K562 (cell line): ENCODE data around the gene UBE2J2. TPM values are rescaled to one million over a fixed set of nuclear protein-coding genes. Genes with fewer than 3 reads are reported as not detected.
A peak's percentile ranks its signal among the peaks of the same experiment; 100 is the strongest.

ENCODE experiments used
- BCOR ChIP-seq: fragments of 450-650 bp; IDR thresholded peaks from 2 replicates; pipeline ENCODE4 v1.6.1; 2016
- CEBPB ChIP-seq: fragments of 450-650 bp; IDR thresholded peaks from 2 replicates; pipeline ENCODE4 v1.6.1; 2016; ENCODE audit warnings: missing genetic modification characterization, missing compliant biosample characterization
- HDAC1 ChIP-seq, 2 experiments: fragments of 450-650 bp; IDR thresholded peaks; 2 replicates each; pipeline ENCODE4 v1.6.1; 2016 to 2017; ENCODE audit warnings: inconsistent platforms in 1 of 2, mild to moderate bottlenecking in 1 of 2, moderate library complexity in 1 of 2
- HMGN3 ChIP-seq: IDR thresholded peaks from 2 replicates; pipeline ENCODE4 v1.6.1; 2011; ENCODE audit warnings: borderline replicate concordance, low read depth, mild to moderate bottlenecking, mixed read lengths, low read length; ENCODE audit not compliant: insufficient read length; ENCODE audit errors: extremely low read depth
- NRF1 ChIP-seq, 2 experiments: fragments of 450-650 bp; IDR thresholded peaks in 1 of 2; conservative IDR thresholded peaks in 1 of 2; 2 replicates each; pipeline ENCODE4 v1.6.1; 2014; ENCODE audit warnings: mild to moderate bottlenecking in 2 of 2
- PHF21A ChIP-seq: fragments of 450-650 bp; IDR thresholded peaks from 2 replicates; pipeline ENCODE4 v1.6.1; 2017; ENCODE audit warnings: low read depth, borderline replicate concordance
- RBM25 ChIP-seq: fragments of 200-400 bp; formaldehyde crosslinking; IDR thresholded peaks from 2 replicates; pipeline ENCODE4 v1.6.1; 2018; ENCODE audit warnings: low read length, low read depth, moderate library complexity; ENCODE audit not compliant: severe bottlenecking
- RCOR1 ChIP-seq, 2 experiments: IDR thresholded peaks; 2 replicates each; pipeline ENCODE4 v1.6.1; 2012; ENCODE audit warnings: low read depth in 2 of 2, low read length in 2 of 2, borderline replicate concordance in 1 of 2, improper control_type of control experiment in 1 of 2
- RFX5 ChIP-seq: IDR thresholded peaks from 2 replicates; pipeline ENCODE4 v1.6.1; 2011; ENCODE audit warnings: low read depth, mild to moderate bottlenecking, improper control_type of control experiment, low read length
- TAF1 ChIP-seq: IDR thresholded peaks from 2 replicates; pipeline ENCODE4 v1.6.1; 2011; ENCODE audit warnings: mild to moderate bottlenecking, low read length, moderate library complexity; ENCODE audit not compliant: insufficient read depth, control insufficient read depth, severe bottlenecking; ENCODE audit errors: extremely low read depth
- TSC22D4 ChIP-seq: fragments of 450-650 bp; IDR thresholded peaks from 2 replicates; pipeline ENCODE4 v1.6.1; 2016; ENCODE audit warnings: missing genetic modification characterization, missing biosample characterization, control low read depth
- WHSC1 ChIP-seq: IDR thresholded peaks from one replicate; pipeline ENCODE4 v1.6.1; 2012; ENCODE audit warnings: low read length, control low read depth, inconsistent platforms
- ZNF165 ChIP-seq: fragments of 250-450 bp; sonication (Bioruptor Pico); IDR thresholded peaks from 2 replicates; pipeline ENCODE4 v1.4.0; 2020; ENCODE audit warnings: borderline replicate concordance
- polyA plus RNA-seq, 8 experiments: library from polyadenylated mRNA; depleted of rRNA in 4 of 8; stranded (reverse) in 5 of 8; unstranded in 3 of 8; fragments of >200 nt; fragmentation: Nextera tagmentation in 2 of 8; fragmentation: Illumina TruSeq in 1 of 8; extraction: Ambion mirVana in 2 of 8; extraction: Trizol in 1 of 8; gene quantifications; 2 replicates each; pipeline versions ENCODE4 v1.2.1 to v1.2.3, GENCODE V29; 2011 to 2014; ENCODE audit warnings: inconsistent platforms in 1 of 8, missing spikeins in 1 of 8
- total RNA-seq, 7 experiments: library from RNA; depleted of rRNA in 6 of 7; stranded (reverse); fragments of >200 nt in 6 of 7; fragmentation: Illumina TruSeq in 2 of 7; extraction: Trizol in 2 of 7; gene quantifications; 2 replicates each; pipeline versions ENCODE4 v1.2.1 to v1.2.3, GENCODE V29; 2011 to 2021; ENCODE audit warnings: low replicate concordance in 1 of 7
- TF ChIP-seq, protein P1 (sequence below), 2 experiments: fragments of 450-650 bp; IDR thresholded peaks; 2 replicates each; pipeline ENCODE4 v1.6.1; 2016
- TF ChIP-seq, protein P2 (sequence below): sonication (generic); formaldehyde crosslinking; IDR thresholded peaks from 2 replicates; pipeline ENCODE4 v1.8.1; 2023; ENCODE audit warnings: mild to moderate bottlenecking, missing genetic modification reagents
- TF ChIP-seq, protein P3 (sequence below), 2 experiments: IDR thresholded peaks; 2 replicates each; pipeline ENCODE4 v1.6.1; 2011; ENCODE audit warnings: borderline replicate concordance in 1 of 2, control low read depth in 1 of 2, low read depth in 1 of 2, low read length in 1 of 2, mild to moderate bottlenecking in 1 of 2, mixed read lengths in 1 of 2, moderate library complexity in 1 of 2; ENCODE audit not compliant: insufficient read depth in 1 of 2, insufficient read length in 1 of 2, poor library complexity in 1 of 2, severe bottlenecking in 1 of 2; ENCODE audit errors: extremely low read depth in 1 of 2
- TF ChIP-seq, protein P4 (sequence below): fragments of 250-450 bp; sonication (Bioruptor Pico); IDR thresholded peaks from 2 replicates; pipeline ENCODE4 v1.8.0; 2022; ENCODE audit warnings: inconsistent platforms
- TF ChIP-seq, protein P5 (sequence below): fragments of 450-650 bp; IDR thresholded peaks from 2 replicates; pipeline ENCODE4 v1.6.1; 2016; ENCODE audit warnings: antibody characterized with exemption

UBE2J2 gene
- total and polyA plus RNA-seq, 9 of the 15 experiments (the other 6 are each of a cell fraction or from before 2014, with no cell fraction given), result 0.93 to 112 (median 75.5) TPM

DNA sequence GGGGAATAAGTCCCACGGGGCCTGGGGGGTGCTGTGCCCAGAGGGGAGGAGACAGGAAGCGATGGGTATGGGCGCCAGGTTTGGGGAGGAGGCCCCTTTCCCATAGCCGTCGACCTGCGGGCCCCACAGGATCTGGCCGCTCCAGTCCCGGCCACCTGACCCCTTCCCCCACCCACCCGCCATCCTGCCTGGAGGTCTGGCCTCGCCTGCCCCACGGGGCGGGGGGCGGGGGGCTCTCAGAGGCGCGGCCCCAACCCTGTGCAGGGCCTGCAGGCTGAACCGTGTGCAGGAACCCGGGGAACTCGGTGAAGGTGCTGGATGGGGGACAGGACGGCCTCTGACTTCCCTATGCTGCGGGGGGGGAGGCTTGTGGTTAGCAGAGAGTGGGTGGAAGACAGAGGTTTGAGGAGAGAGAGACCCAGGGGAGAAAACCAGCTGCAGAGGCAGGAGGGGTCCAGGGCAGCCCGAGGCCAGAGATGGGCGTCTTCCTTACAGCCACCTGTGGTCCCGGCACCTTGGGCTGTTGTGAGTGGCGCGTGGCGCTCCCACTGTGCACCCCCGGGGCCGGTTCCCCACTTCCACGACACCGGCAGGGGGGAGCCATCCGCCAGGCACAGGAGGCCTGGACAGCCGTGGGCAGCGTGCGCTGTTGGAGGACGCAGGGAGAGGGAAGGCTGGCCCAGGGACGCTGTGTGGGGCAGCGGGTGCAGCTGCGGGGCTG, 64.8 kb downstream of the UBE2J2 start (continued):
- TF ChIP-seq ZNF165 (CRISPR knock-in tag), result no peak
- no peak for TF ChIP-seq WHSC1
- peak in 1 of 2 experiments; percentile 51; a peak in 1 of 4 replicates for TF ChIP-seq HDAC1 (IDR thresholded peaks at IDR 0.05)
- peak in 1 of 2 experiments; percentile 83; a peak in 3 of 4 replicates for TF ChIP-seq RCOR1 (IDR thresholded peaks at IDR 0.05; ENCODE audit: borderline replicate concordance in 1 of 2, low read depth in 2 of 2, low read length in 2 of 2)
- TF ChIP-seq PHF21A, result 0 out of 2 replicates have a peak, but pooled peaks have one; percentile 22
- TF ChIP-seq, protein P1, sequence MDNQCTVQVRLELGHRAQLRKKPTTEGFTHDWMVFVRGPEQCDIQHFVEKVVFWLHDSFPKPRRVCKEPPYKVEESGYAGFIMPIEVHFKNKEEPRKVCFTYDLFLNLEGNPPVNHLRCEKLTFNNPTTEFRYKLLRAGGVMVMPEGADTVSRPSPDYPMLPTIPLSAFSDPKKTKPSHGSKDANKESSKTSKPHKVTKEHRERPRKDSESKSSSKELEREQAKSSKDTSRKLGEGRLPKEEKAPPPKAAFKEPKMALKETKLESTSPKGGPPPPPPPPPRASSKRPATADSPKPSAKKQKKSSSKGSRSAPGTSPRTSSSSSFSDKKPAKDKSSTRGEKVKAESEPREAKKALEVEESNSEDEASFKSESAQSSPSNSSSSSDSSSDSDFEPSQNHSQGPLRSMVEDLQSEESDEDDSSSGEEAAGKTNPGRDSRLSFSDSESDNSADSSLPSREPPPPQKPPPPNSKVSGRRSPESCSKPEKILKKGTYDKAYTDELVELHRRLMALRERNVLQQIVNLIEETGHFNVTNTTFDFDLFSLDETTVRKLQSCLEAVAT (IDR thresholded peaks at IDR 0.05), result peak in 1 of 2 experiments; percentile 65; a peak in 2 of 4 replicates
- no peak for TF ChIP-seq TAF1
- TF ChIP-seq NRF1 (conservative IDR thresholded peaks at IDR 0.05 in 1 of 2, IDR thresholded peaks at IDR 0.05 in 1 of 2), result no peak
- TF ChIP-seq, protein P2, sequence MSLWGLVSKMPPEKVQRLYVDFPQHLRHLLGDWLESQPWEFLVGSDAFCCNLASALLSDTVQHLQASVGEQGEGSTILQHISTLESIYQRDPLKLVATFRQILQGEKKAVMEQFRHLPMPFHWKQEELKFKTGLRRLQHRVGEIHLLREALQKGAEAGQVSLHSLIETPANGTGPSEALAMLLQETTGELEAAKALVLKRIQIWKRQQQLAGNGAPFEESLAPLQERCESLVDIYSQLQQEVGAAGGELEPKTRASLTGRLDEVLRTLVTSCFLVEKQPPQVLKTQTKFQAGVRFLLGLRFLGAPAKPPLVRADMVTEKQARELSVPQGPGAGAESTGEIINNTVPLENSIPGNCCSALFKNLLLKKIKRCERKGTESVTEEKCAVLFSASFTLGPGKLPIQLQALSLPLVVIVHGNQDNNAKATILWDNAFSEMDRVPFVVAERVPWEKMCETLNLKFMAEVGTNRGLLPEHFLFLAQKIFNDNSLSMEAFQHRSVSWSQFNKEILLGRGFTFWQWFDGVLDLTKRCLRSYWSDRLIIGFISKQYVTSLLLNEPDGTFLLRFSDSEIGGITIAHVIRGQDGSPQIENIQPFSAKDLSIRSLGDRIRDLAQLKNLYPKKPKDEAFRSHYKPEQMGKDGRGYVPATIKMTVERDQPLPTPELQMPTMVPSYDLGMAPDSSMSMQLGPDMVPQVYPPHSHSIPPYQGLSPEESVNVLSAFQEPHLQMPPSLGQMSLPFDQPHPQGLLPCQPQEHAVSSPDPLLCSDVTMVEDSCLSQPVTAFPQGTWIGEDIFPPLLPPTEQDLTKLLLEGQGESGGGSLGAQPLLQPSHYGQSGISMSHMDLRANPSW (CRISPR knock-in tag), result no peak
- TF ChIP-seq TSC22D4 (tag), result no peak
- no peak for TF ChIP-seq BCOR
- TF ChIP-seq, protein P3, sequence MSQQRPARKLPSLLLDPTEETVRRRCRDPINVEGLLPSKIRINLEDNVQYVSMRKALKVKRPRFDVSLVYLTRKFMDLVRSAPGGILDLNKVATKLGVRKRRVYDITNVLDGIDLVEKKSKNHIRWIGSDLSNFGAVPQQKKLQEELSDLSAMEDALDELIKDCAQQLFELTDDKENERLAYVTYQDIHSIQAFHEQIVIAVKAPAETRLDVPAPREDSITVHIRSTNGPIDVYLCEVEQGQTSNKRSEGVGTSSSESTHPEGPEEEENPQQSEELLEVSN (IDR thresholded peaks at IDR 0.05; ENCODE audit: borderline replicate concordance in 1 of 2, extremely low read depth in 1 of 2, insufficient read depth in 1 of 2, insufficient read length in 1 of 2, low read depth in 1 of 2, low read length in 1 of 2, poor library complexity in 1 of 2, severe bottlenecking in 1 of 2), result peak in 1 of 2 experiments; percentile 21
- no peak for TF ChIP-seq CEBPB (tag)
- TF ChIP-seq RBM25, result no peak
- TF ChIP-seq, protein P4, sequence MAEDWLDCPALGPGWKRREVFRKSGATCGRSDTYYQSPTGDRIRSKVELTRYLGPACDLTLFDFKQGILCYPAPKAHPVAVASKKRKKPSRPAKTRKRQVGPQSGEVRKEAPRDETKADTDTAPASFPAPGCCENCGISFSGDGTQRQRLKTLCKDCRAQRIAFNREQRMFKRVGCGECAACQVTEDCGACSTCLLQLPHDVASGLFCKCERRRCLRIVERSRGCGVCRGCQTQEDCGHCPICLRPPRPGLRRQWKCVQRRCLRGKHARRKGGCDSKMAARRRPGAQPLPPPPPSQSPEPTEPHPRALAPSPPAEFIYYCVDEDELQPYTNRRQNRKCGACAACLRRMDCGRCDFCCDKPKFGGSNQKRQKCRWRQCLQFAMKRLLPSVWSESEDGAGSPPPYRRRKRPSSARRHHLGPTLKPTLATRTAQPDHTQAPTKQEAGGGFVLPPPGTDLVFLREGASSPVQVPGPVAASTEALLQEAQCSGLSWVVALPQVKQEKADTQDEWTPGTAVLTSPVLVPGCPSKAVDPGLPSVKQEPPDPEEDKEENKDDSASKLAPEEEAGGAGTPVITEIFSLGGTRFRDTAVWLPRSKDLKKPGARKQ (CRISPR knock-in tag), result no peak
- TF ChIP-seq, protein P5, sequence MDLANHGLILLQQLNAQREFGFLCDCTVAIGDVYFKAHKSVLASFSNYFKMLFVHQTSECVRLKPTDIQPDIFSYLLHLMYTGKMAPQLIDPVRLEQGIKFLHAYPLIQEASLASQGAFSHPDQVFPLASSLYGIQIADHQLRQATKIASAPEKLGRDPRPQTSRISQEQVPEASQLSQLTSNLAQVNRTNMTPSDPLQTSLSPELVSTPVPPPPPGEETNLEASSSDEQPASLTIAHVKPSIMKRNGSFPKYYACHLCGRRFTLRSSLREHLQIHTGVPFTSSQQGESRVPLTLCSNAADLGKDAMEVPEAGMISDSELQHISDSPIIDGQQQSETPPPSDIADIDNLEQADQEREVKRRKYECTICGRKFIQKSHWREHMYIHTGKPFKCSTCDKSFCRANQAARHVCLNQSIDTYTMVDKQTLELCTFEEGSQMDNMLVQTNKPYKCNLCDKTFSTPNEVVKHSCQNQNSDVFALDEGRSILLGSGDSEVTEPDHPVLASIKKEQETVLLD, result peak; percentile 35; the same call in 1 of the 2 replicates
- no peak for TF ChIP-seq RFX5
- peak; percentile 26 for TF ChIP-seq HMGN3
